Suprapubic skin (tissue), 4 donors: Measurements from ENCODE around the gene RND1. TPM values are rescaled to one million over a fixed set of nuclear protein-coding genes. Genes with fewer than 3 reads are reported as not detected.
A peak's percentile ranks its signal among the peaks of the same experiment; 100 is the strongest.
"Not testable (repeated sequence)": the region's sequence is repeated elsewhere in the genome, so short reads cannot be mapped to it uniquely, and the experiment has no call there.

Source experiments
- DNase-seq, 2 donors: peaks; one replicate each; pipeline ENCODE4 v3.0.0-alpha.2; 2019; ENCODE audit warnings: low spot score in 2 of 2
- H3K27ac ChIP-seq: fragments of 200-600 bp; sonication (generic); one replicate; pipeline ENCODE4 v1.5.1; 2019
- H3K27me3 ChIP-seq: fragments of 200-600 bp; sonication (generic); one replicate; pipeline ENCODE4 v1.5.1; 2019
- H3K36me3 ChIP-seq: fragments of 200-600 bp; sonication (generic); one replicate; pipeline ENCODE4 v1.5.1; 2019
- H3K4me1 ChIP-seq: fragments of 200-600 bp; sonication (generic); one replicate; pipeline ENCODE4 v1.5.1; 2019
- H3K4me3 ChIP-seq: fragments of 200-600 bp; sonication (generic); one replicate; pipeline ENCODE4 v1.5.1; 2019; ENCODE audit warnings: mild to moderate bottlenecking
- H3K9me3 ChIP-seq: fragments of 200-600 bp; sonication (generic); one replicate; pipeline ENCODE4 v1.5.1; 2019
- EP300 ChIP-seq: sonication (generic); formaldehyde crosslinking; IDR thresholded peaks from one replicate; pipeline ENCODE4 v1.6.1; 2017; ENCODE audit warnings: antibody characterized with exemption
- POLR2A ChIP-seq, 2 donors: fragments of 450-650 bp; IDR thresholded peaks; one replicate each; pipeline ENCODE4 v1.6.1; 2017; ENCODE audit warnings: antibody characterized with exemption in 2 of 2, mild to moderate bottlenecking in 2 of 2, moderate library complexity in 2 of 2
- POLR2AphosphoS5 ChIP-seq, 3 donors: sonication (generic); formaldehyde crosslinking; IDR thresholded peaks; one replicate each; pipeline ENCODE4 v1.6.1; 2017; ENCODE audit warnings: antibody characterized with exemption in 3 of 3
- WGBS: methylation state at CpG from one replicate; pipeline ENCODE4 v1.1.5; 2018; 5-methylcytosine and 5-hydroxymethylcytosine counted together
- total RNA-seq, 4 donors: library from RNA; depleted of rRNA; stranded (reverse); fragments of >200 nt; gene quantifications; one replicate each; pipeline ENCODE4 v1.1.0, GENCODE V29; 2016
- TF ChIP-seq, protein P1 (sequence below), 2 donors: fragments of 200-600 bp in 1 of 2; fragments of 450-650 bp in 1 of 2; sonication (generic) in 1 of 2; IDR thresholded peaks; one replicate each; pipeline ENCODE4 v1.5.1; 2016 to 2019; ENCODE audit warnings: antibody characterized with exemption in 2 of 2, mild to moderate bottlenecking in 1 of 2, moderate library complexity in 1 of 2

RND1 gene
- 1 to 10 TPM in 1 of 4 donors, under 1 TPM in 2, not detected in 1; 0.40 to 1.1 (median 0.65) TPM for total RNA-seq

DNA sequence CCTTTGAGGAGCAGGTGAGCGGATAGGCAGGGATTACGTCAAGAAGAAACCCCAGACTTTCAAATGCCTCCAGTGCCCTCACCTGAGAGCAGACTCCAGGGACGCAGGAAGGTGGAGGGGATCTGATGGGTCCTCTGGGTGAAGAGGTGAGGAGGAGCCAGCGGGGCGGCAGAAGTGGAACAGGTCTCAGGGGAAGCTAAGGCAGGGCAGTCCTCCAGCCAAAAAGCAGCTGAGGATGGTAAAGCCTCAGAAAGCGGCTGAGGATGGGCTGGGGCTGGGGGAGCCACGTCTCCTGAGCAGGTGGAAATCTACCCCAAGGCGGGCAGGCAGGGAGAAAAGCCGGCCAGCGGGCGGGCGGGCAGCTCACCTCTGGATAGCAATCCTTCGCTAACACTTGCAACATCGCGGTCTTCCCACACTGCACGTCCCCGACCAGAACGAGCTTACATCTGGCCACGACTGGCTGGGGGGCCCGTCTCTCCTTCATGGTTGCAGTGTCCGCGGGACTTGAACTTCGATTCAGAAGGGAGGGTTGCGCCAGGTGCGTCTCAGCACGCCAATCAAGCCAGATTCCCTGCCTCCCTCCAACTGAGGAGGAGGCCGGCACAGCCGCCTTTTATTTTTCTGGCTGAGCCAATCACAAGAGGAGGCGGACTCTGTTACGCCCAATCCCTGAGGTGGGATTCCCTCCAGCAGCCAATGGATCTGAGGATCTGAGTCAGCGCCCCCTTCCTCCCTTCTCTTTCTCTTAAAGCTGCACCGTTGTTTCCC, at the start of gene RND1:
Gene RND1 (minus strand): TSS at position 590 of the 771 bp plus-strand sequence. CDS start 103 bp downstream, at position 487.
- Histone ChIP-seq H3K36me3 (no peaks in the 10 kb centered on the region), H3K27me3 (peaks cover 15% of the 10 kb centered on the region), H3K9me3 (no peaks in the 10 kb centered on the region), H3K4me3 (peak within 1 kb of the TSS; percentile 53), H3K27ac (peak within 1 kb of the TSS; percentile 6), H3K4me1 (peaks cover 18% of the 10 kb centered on the region)
- 4% methylated on average over 17 of the region's 32 CpGs for WGBS
- TF ChIP-seq POLR2A (IDR thresholded peaks at IDR 0.05) = peak; percentile 34 to 80
- no peak for TF ChIP-seq POLR2AphosphoS5 (IDR thresholded peaks at IDR 0.05)
- peak; percentile 94 to 96 for DNase-seq

DNA sequence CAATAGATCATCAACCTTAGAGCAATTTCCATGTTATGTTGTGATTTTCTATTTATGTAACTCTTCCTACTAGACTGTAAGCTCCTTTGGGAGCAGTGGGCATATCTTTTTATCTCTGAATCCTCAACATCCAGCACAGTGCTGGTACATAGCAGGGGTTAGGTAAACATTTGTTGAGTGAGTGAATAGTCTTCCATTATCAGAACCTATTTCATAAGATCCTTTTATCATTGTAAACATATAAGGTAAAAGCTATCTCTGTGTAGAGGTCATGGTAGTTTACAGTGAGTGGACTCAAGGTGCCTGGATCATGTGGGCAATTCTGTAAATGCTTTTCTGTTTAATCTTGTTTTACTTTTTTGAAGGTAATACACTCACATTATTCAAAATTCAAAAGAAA, 44.5 kb upstream of the RND1 start:
- Histone ChIP-seq H3K4me1 (no peaks in the 10 kb centered on the region), H3K27ac (no peak overlapping the region), H3K4me3 (no peak overlapping the region), H3K36me3 (no peaks in the 10 kb centered on the region), H3K9me3 (no peaks in the 10 kb centered on the region), H3K27me3 (no peaks in the 10 kb centered on the region)
- TF ChIP-seq POLR2A (IDR thresholded peaks at IDR 0.05) (no peak), EP300 (no peak), POLR2AphosphoS5 (IDR thresholded peaks at IDR 0.05) (no peak)
- TF ChIP-seq, protein P1, sequence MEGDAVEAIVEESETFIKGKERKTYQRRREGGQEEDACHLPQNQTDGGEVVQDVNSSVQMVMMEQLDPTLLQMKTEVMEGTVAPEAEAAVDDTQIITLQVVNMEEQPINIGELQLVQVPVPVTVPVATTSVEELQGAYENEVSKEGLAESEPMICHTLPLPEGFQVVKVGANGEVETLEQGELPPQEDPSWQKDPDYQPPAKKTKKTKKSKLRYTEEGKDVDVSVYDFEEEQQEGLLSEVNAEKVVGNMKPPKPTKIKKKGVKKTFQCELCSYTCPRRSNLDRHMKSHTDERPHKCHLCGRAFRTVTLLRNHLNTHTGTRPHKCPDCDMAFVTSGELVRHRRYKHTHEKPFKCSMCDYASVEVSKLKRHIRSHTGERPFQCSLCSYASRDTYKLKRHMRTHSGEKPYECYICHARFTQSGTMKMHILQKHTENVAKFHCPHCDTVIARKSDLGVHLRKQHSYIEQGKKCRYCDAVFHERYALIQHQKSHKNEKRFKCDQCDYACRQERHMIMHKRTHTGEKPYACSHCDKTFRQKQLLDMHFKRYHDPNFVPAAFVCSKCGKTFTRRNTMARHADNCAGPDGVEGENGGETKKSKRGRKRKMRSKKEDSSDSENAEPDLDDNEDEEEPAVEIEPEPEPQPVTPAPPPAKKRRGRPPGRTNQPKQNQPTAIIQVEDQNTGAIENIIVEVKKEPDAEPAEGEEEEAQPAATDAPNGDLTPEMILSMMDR (IDR thresholded peaks at IDR 0.05) = no peak
- DNase-seq = no peak

DNA sequence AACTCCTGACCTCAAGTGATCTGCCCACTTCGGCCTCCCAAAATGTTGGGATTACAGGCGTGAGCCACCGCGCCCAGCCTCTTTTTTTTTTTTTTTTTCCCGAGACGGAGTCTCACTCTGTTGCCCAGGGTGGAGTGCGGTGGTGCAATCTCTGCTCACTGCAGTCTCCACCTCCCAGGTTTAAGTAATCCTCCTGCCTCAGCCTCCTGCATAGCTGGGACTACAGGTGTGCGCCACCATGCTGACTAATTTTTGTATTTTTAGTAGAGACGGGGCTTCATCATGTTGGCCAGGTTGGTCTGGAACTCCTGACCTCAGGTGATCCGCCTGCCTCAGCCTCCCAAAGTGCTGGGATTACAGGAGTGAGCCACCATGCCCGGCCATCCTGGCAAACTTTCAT, 44.0 kb upstream of the RND1 start:
- H3K36me3 ChIP-seq, H3K27me3 ChIP-seq, H3K4me1 ChIP-seq, H3K4me3 ChIP-seq, H3K27ac ChIP-seq, H3K9me3 ChIP-seq, DNase-seq: not testable (repeated sequence)
- 86% methylated on average over 11 of the region's 11 CpGs for WGBS

DNA sequence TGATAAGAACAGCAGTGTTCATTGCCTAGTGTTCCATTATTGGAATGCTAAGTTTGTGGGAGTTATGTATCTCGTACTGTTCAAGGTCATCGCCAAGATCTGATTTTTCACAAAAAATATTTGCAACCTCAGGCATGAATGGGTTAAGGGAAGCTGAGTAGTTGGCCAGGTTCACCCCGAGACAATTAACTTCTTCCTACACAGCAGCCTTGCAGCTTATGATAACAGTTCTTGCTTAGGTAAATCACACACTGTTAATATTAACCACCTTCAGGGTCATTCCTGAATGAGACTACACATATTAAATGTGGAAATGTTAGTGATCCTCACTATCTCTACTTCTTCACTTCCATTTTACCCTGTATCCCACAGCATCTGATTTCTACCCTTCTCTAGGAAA, 41.6 kb upstream of the RND1 start:
- TF ChIP-seq POLR2A (IDR thresholded peaks at IDR 0.05) = no peak
- TF ChIP-seq, protein P1 (IDR thresholded peaks at IDR 0.05) = no peak
- TF ChIP-seq EP300 = no peak
- no peak for TF ChIP-seq POLR2AphosphoS5 (IDR thresholded peaks at IDR 0.05)
- Histone ChIP-seq H3K4me1 (peaks cover 11% of the 10 kb centered on the region), H3K4me3 (no peak overlapping the region), H3K27ac (no peak overlapping the region), H3K9me3 (no peaks in the 10 kb centered on the region), H3K36me3 (no peaks in the 10 kb centered on the region), H3K27me3 (no peaks in the 10 kb centered on the region)
- whole genome bisulfite sequencing = 66% methylated on average over 3 of the region's 3 CpGs
- no peak for DNase-seq

DNA sequence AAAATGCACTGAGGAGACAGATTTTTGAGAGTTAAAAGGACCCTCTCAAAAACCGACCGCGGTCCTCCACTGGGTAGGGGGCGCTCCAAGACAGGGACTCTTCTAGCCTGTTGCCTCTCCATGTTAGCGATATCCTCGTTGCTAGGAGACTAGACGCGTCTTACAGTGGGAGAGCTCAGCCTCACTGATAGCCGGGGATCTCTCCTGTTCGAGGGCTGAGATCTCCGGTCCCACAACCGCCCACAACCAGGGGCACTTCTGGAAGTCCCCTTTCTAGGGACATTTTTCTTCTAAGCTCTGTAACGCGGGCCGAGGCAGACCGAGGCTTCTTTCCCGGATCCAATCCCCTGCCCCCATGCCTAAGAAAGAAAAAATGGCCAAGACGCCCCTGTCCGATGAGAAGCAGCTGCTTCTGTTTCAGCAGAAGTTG, 38.3 kb upstream of the RND1 start:
- 3% methylated on average over 19 of the region's 19 CpGs for WGBS
- H3K4me3 ChIP-seq = peak overlapping the region; percentile 41
- TF ChIP-seq, protein P1 (IDR thresholded peaks at IDR 0.05) = peak; percentile 18 to 53
- no peak for TF ChIP-seq EP300
- no peak overlapping the region for H3K27ac ChIP-seq
- no peaks in the 10 kb centered on the region for H3K9me3 ChIP-seq
- peaks cover 11% of the 10 kb centered on the region for H3K4me1 ChIP-seq
- H3K36me3 ChIP-seq = no peaks in the 10 kb centered on the region
- peak; percentile 78 to 84 for DNase-seq
- no peaks in the 10 kb centered on the region for H3K27me3 ChIP-seq

DNA sequence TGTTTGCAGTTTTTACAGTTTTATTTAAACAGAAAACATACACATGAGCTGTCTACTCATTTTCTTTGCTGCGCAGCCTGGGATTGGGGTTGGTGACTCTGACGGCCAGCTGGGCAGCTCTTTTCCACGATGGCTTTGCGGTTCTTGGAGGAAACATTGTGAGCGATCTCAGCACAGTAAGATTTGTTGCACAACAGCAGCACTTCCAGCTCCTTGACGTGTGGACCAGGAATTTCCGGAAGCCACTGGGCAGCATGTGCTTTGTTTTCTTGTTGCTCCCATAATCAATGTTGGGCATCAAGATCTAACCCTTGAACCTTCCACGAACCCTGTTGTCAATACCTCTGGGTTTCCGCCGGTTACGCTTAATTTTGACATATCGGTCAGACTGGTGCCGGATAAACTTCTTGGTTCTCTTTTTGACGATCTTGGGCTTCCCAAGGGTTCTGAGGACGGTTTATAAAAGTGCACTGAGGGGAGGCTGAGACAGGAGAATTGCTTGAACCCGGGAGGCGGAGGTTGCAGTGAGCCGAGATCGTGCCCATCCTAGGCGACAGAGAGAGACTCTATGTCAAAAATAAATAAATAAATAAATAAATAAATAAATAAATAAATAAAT, 37.8 kb upstream of the RND1 start:
- Histone ChIP-seq H3K27ac (no peak overlapping the region), H3K27me3 (no peaks in the 10 kb centered on the region), H3K36me3 (no peaks in the 10 kb centered on the region), H3K4me3 (peak overlapping the region; percentile 41), H3K9me3 (no peaks in the 10 kb centered on the region), H3K4me1 (peaks cover 11% of the 10 kb centered on the region)
- WGBS = 72% methylated on average over 20 of the region's 20 CpGs
- no peak for DNase-seq
- TF ChIP-seq, protein P1 (IDR thresholded peaks at IDR 0.05) = no peak
- no peak for TF ChIP-seq EP300
- no peak for TF ChIP-seq POLR2AphosphoS5 (IDR thresholded peaks at IDR 0.05)
- no peak for TF ChIP-seq POLR2A (IDR thresholded peaks at IDR 0.05)
